Tongue (tissue), 2 donors: ENCODE data around the gene CAPRIN1. TPM values are rescaled to one million over a fixed set of nuclear protein-coding genes. Genes with fewer than 3 reads are reported as not detected.

Experiments used
- DNase-seq: peaks from one replicate; pipeline ENCODE4 v3.0.0-alpha.2; 2015
- total RNA-seq: library from RNA; depleted of rRNA; stranded (reverse); fragments of >200 nt; gene quantifications from one replicate; pipeline ENCODE4 v1.2.3, GENCODE V29; 2014

The CAPRIN1 gene
- total RNA-seq, 1 donor from 2014 or later = 175 TPM

DNA sequence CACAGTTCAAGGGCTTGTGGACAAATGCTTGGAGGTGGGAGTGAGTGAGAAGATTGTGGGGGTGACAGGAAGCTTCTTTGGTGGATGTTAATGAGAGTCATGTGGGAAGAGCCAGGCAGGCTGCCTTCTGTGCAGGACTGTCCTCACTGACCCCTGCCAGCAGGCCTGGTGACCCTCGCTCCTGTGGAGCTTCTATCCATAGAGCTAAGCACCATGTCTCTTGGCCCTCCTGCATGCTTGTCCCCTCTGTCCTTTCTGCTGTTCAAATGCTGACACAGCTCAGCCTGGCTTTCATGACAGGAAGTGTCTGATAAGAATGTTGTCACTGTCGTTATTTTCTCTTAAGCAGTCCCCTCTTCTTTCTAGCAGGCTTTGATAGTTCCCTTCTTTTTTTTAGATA, 91.5 kb downstream of the CAPRIN1 start:
- DNase-seq = no peak

DNA sequence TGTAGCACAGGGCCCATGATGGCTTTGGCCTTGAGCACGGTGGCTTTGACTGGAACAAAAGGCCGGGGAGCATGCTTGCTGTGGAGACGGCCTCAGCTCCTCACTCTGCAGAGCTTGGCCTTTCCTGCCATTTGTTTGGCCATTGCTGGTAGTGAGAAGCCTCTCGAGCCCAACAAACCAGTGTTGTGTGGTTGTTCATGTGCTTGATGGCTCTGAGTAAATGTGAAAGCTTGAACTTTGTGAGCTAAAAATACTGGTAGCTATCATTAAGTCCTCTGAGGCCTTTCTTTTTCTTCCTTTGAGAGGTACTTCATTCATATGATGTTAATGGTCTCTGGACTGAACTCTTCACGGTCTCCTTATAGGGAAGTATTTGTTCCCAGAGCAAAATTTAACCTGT, 93.5 kb downstream of the CAPRIN1 start:
- DNase-seq = no peak

DNA sequence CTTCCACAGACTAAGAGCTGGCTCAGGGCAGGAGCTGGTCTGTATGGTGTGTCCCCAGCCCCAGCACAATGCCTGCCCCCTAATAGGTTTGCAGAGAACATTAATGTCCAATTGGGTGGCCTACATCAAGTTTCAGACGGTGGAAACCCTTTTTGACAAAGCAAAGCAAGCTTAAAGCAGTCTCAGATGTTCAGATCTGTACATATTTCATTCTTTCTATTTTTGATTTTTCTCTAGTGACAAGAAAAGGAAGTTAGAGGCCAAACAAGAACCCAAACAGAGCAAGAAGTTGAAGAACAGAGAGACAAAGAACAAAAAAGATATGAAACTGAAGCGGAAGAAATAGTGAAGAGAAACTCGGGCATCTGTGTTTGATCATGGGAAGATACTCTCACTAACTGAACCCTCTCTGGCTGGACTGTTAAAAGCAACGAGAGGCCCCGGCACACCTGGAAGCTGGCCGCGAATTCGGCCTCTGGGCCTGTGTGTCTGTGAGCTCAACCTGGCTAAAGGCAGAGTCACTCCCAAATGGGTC, 94.4 kb downstream of the CAPRIN1 start:
- no peak for DNase-seq

DNA sequence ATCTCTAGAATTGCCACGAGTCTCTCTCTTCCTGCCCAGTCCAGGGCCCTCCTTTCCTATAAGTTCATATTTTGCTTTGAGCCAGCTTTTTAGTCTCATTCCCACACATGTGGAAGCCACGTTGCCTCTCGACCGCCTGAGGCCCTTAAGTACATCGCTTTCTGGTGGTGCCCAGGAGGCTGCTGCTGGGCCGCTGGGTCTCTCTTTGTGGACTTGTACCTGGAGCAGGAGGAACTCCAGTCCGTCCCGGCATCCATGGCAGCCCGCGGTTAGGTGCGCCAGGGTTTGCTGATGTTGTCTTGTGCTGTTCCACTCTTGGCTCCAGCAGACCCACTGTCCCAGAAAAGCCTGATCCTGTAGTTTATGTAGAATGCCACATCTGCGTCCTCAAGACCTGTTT, 94.9 kb downstream of the CAPRIN1 start:
- no peak for DNase-seq

DNA sequence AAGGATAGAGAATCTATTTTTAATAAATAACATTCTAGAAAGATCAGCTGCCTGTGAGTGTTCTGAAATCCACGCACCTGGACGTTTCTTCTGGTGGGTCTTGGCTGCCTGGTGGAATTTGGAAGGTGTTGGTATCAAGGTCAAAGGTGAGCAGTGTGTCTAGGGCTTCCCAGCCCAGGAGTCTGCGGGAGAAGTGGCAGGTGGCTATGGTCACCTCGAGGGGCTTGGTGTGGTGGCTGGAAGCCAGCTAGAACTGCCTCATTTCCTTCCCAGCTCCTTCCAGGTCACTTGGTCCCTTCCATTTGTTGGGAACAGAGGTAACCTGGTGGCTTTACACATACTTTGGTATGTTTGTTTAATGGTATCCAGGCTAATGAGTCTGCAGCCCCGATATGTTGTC, 95.3 kb downstream of the CAPRIN1 start:
- no peak for DNase-seq

DNA sequence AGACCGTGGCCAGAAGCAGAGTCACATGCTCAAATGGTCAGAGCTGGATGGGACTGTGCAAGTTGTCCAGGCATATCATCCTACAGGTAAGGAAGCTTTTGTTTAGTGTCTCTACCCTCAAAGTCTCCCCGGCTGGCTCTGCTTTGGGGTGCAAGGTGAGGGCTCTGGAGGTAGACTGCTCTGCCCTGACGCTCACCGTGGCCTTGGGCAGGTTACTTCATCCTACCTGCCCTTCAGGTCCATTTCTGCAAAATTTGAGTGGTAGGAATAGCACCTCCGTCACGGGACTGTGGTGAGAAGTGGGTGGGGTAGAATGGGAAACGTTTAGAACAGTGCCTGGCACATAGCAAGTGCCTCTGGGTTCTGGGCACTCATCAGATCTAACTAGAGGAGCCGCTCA, 96.0 kb downstream of the CAPRIN1 start:
- DNase-seq = no peak

DNA sequence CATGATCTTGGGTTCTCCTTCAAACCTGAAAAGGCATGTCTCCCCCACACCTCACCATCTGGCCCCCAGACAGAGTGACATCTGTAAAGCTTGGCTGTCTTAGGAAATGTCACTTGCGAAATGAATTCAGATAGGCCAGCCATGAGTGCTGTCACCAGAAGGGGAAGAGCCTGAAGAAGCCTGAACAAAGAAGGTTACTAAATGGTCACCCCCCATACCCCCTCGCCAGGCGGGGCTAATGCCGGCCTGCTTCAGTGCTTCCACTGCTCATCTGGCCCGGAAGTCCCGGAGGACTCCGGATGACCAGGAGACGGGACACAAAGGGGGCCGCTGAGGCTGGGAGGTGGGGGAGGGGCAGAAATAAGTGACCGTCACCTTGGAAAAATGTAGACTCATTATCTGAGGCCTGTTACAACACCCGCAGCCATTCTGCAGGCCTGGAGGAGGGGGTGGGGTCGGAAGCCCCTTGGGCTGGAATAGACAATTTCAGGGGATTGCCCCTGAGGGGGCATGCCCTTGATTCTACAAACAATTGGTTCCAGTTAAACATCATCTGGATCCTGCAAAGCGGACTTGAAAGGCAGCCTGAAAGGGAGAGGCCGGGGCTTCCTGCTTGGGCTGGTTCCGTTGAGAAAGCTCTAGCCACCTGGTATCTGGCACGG, 97.1 kb downstream of the CAPRIN1 start:
- no peak for DNase-seq

DNA sequence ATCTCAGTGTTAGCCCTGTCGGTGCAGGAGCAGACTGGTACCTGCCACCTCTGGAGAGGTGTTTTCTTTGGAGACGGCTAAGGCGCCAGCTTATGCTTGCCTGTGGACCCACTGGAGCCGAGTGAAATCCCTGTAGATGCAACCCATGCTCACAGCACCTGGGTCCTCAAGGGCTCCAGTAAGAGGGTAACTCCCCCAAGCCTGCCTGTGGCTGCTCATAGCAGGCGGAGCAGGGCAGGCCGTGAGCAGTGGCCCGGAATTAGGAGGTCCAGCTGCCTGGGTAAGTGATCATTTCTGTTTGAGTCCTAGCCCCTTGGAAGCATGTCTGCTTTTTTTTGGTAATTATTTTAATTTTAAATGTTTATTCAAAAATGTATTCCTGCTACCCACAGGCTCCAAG, 97.7 kb downstream of the CAPRIN1 start:
- DNase-seq = no peak

DNA sequence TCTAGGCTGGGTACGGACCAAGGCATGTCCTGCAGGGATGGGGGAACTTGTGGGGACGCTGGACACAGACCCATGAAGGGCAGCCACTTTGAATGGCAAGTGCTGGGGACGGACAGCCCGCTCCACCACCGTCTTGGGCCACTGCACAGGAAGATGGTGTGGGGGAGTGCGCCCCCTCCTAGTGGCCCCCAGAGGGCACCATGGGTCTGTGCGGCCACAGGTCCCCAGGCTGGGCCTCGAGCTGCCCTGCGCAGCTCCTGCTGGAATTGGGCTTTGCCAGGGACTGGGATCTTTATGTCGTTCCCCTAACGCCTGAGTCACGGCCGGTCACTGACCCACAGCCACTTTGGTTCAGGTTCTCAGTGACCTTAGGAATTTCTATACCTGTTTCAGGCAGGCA, 98.3 kb downstream of the CAPRIN1 start:
- DNase-seq = no peak

DNA sequence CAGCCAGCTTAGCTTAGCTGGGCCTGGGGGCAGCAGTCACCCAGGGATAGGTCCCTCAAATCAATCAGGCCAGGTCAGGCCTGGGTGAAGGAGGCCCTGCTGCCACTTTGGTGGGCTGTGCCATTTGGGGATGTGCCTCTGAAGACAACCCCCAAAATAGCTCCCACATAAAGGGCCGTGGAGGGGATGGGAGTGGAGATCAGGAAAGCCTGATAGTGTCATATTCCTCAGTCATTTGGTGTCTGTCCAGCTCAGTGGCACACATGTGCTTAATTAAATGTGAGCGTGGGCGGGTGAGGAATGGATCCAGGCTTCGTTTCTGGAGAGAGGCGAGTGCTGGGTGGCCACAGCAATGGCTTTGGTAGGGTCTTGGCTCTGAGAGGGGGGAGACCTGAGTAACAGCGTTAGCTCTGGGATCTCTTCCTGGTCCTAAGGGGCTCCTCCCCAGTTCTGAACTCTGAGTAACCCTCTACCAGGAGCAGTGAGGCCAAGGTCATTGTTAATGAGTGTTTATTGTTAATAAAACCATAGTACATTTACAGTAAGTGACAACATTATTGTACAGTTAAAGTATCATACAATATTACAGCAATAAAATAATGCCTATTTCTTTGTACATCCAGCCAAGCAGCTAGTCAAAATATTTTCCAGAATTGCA, 99.1 kb downstream of the CAPRIN1 start:
- peak; percentile 16 for DNase-seq

Other genes starting within 250 kb of the CAPRIN1 start
- 16.1 TPM for gene LMO2, start 159.7 kb upstream of the CAPRIN1 start, total RNA-seq
- gene NAT10, start 53.9 kb downstream of the CAPRIN1 start, total RNA-seq = 23.0 TPM